Liver (tissue), 9 donors: Measurements from ENCODE around the gene CCL16. TPM values are rescaled to one million over a fixed set of nuclear protein-coding genes. Genes with fewer than 3 reads are reported as not detected.

ENCODE experiments used
- DNase-seq: peaks from one replicate; pipeline ENCODE4 v3.0.0-alpha.2; 2017; ENCODE audit warnings: low spot score
- H3K27ac ChIP-seq, 2 donors: one replicate each; pipeline ENCODE4 v1.7.0; 2013; ENCODE audit warnings: inconsistent platforms in 2 of 2, low read length in 2 of 2, control low read depth in 1 of 2, low read depth in 1 of 2, mild to moderate bottlenecking in 1 of 2
- H3K27me3 ChIP-seq, 4 donors: one replicate each; pipeline versions ENCODE4 v1.6.1 to v1.7.0; 2013; ENCODE audit warnings: low read length in 3 of 4, inconsistent platforms in 1 of 4, mild to moderate bottlenecking in 1 of 4, moderate library complexity in 1 of 4; ENCODE audit not compliant: control insufficient read depth in 4 of 4, insufficient read depth in 4 of 4
- H3K36me3 ChIP-seq, 4 donors: one replicate each; pipeline versions ENCODE4 v1.6.1 to v1.7.0; 2013; ENCODE audit warnings: low read length in 3 of 4, mild to moderate bottlenecking in 3 of 4, low read depth in 1 of 4, moderate library complexity in 1 of 4; ENCODE audit not compliant: control insufficient read depth in 4 of 4, insufficient read depth in 3 of 4
- H3K4me1 ChIP-seq, 4 donors: one replicate each; pipeline versions ENCODE4 v1.6.1 to v1.7.0; 2013; ENCODE audit warnings: low read length in 3 of 4, mild to moderate bottlenecking in 3 of 4, moderate library complexity in 1 of 4; ENCODE audit not compliant: control insufficient read depth in 4 of 4, insufficient read depth in 4 of 4
- H3K4me3 ChIP-seq, 3 donors: one replicate each; pipeline versions ENCODE4 v1.6.1 to v1.7.0; 2013; ENCODE audit warnings: low read length in 3 of 3, control low read depth in 1 of 3, low read depth in 1 of 3, mild to moderate bottlenecking in 1 of 3
- H3K9ac ChIP-seq, 2 donors: one replicate each; pipeline ENCODE4 v1.7.0; 2013; ENCODE audit warnings: low read length in 2 of 2, mild to moderate bottlenecking in 2 of 2, moderate library complexity in 2 of 2, control low read depth in 1 of 2, low read depth in 1 of 2
- H3K9me3 ChIP-seq, 4 donors: one replicate each; pipeline versions ENCODE4 v1.6.1 to v1.7.0; 2013; ENCODE audit warnings: low read length in 3 of 4; ENCODE audit not compliant: control insufficient read depth in 4 of 4
- EGR1 ChIP-seq, 2 donors: IDR thresholded peaks; 2 replicates each; pipeline ENCODE4 v1.6.1; 2016 to 2018; ENCODE audit warnings: antibody characterized with exemption in 2 of 2, low read depth in 2 of 2
- FOXA2 ChIP-seq: IDR thresholded peaks from 2 replicates; pipeline ENCODE4 v1.6.1; 2016; ENCODE audit warnings: antibody characterized with exemption
- GABPA ChIP-seq, 2 donors: IDR thresholded peaks in 1 of 2; conservative IDR thresholded peaks in 1 of 2; 2 replicates each; pipeline ENCODE4 v1.6.1; 2016; ENCODE audit warnings: antibody characterized with exemption in 2 of 2, mild to moderate bottlenecking in 1 of 2, moderate library complexity in 1 of 2
- HNF4A ChIP-seq, 2 donors: conservative IDR thresholded peaks; 2 replicates each; pipeline ENCODE4 v1.6.1; 2016; ENCODE audit warnings: antibody characterized with exemption in 2 of 2, mild to moderate bottlenecking in 2 of 2
- JUND ChIP-seq, 2 donors: IDR thresholded peaks; 2 replicates each; pipeline ENCODE4 v1.6.1; 2016; ENCODE audit warnings: antibody characterized with exemption in 2 of 2
- NR2F2 ChIP-seq: IDR thresholded peaks from 2 replicates; pipeline ENCODE4 v1.6.1; 2016; ENCODE audit warnings: antibody characterized with exemption
- RAD21 ChIP-seq, 2 donors: IDR thresholded peaks; 2 replicates each; pipeline ENCODE4 v1.6.1; 2016; ENCODE audit warnings: antibody characterized with exemption in 2 of 2, mild to moderate bottlenecking in 2 of 2
- RXRA ChIP-seq, 2 donors: IDR thresholded peaks; 2 replicates each; pipeline ENCODE4 v1.6.1; 2017 to 2018; ENCODE audit warnings: antibody characterized with exemption in 2 of 2, mild to moderate bottlenecking in 1 of 2
- SP1 ChIP-seq: IDR thresholded peaks from 2 replicates; pipeline ENCODE4 v1.6.1; 2018; ENCODE audit warnings: antibody characterized with exemption, mild to moderate bottlenecking
- TAF1 ChIP-seq: conservative IDR thresholded peaks from 2 replicates; pipeline ENCODE4 v1.6.1; 2016; ENCODE audit warnings: antibody characterized with exemption, mild to moderate bottlenecking
- YY1 ChIP-seq: IDR thresholded peaks from 2 replicates; pipeline ENCODE4 v1.6.1; 2016; ENCODE audit warnings: antibody characterized with exemption, mild to moderate bottlenecking
- WGBS: extraction: QIAGEN DNeasy Blood & Tissue Kit; methylation state at CpG from one replicate; pipeline ENCODE4 v1.1.7; 2013; 5-methylcytosine and 5-hydroxymethylcytosine counted together
- polyA plus RNA-seq, 2 donors: library from polyadenylated mRNA; stranded (reverse) in 1 of 2; unstranded in 1 of 2; fragments of 200-250 nt in 1 of 2; fragments of >200 nt in 1 of 2; fragmentation: Nextera tagmentation in 1 of 2; extraction: Ambion mirVana in 1 of 2; gene quantifications; one replicate each; pipeline versions ENCODE4 v1.2.1 to v1.2.3, GENCODE V29; 2013 to 2015
- total RNA-seq, 2 donors: library from RNA; depleted of rRNA; stranded (reverse); fragments of >200 nt; gene quantifications; one replicate each; pipeline ENCODE4 v1.2.3, GENCODE V29; 2014
- TF ChIP-seq, protein P1 (sequence below): IDR thresholded peaks from 2 replicates; pipeline ENCODE4 v1.6.1; 2016; ENCODE audit warnings: antibody characterized with exemption, mild to moderate bottlenecking
- TF ChIP-seq, protein P2 (sequence below): IDR thresholded peaks from 2 replicates; pipeline ENCODE4 v1.6.1; 2016; ENCODE audit warnings: antibody characterized with exemption
- TF ChIP-seq, protein P3 (sequence below): fragments of 150-350 bp; IDR thresholded peaks from 2 replicates; pipeline ENCODE4 v1.5.1; 2017; ENCODE audit warnings: improper control_type of control experiment, low read depth, low read length; ENCODE audit not compliant: missing input control
- donor health status: healthy.
- donor health status: healthy.
- donor health status: healthy.
- donor health status: healthy.
- donor health status: healthy.

Gene CCL16
- total and polyA plus RNA-seq, 4 donors, result 0.65 to 22.3 (median 14.9) TPM

DNA sequence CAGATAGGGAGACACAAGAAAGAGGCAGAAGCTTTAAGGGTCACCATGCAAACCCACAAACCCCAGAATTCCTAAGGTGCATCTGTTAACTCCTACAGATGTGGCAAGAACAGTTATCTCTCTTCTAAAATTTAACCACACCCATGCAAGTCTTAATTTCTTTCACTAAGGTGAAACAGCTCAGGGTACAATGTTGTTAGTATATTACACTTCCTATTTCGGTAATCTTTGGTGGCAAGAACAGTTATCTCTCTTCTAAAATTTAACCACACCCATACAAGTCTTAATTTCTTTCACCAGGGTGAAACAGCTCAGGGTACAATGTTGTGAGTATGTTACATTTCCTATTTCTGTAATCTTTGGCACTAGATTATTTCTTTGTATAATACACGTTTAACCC is 29.9 kb upstream of the CCL16 start:
- no peak overlapping the region for H3K27ac ChIP-seq
- H3K27me3 ChIP-seq, result no peaks in the 10 kb centered on the region
- TF ChIP-seq SP1 (no peak), EGR1 (IDR thresholded peaks at IDR 0.05; ENCODE audit: low read depth in 2 of 2) (no peak), RXRA (IDR thresholded peaks at IDR 0.05) (no peak), GABPA (IDR thresholded peaks at IDR 0.05 in 1 of 2, conservative IDR thresholded peaks at IDR 0.05 in 1 of 2) (no peak), NR2F2 (no peak)
- TF ChIP-seq, protein P1, sequence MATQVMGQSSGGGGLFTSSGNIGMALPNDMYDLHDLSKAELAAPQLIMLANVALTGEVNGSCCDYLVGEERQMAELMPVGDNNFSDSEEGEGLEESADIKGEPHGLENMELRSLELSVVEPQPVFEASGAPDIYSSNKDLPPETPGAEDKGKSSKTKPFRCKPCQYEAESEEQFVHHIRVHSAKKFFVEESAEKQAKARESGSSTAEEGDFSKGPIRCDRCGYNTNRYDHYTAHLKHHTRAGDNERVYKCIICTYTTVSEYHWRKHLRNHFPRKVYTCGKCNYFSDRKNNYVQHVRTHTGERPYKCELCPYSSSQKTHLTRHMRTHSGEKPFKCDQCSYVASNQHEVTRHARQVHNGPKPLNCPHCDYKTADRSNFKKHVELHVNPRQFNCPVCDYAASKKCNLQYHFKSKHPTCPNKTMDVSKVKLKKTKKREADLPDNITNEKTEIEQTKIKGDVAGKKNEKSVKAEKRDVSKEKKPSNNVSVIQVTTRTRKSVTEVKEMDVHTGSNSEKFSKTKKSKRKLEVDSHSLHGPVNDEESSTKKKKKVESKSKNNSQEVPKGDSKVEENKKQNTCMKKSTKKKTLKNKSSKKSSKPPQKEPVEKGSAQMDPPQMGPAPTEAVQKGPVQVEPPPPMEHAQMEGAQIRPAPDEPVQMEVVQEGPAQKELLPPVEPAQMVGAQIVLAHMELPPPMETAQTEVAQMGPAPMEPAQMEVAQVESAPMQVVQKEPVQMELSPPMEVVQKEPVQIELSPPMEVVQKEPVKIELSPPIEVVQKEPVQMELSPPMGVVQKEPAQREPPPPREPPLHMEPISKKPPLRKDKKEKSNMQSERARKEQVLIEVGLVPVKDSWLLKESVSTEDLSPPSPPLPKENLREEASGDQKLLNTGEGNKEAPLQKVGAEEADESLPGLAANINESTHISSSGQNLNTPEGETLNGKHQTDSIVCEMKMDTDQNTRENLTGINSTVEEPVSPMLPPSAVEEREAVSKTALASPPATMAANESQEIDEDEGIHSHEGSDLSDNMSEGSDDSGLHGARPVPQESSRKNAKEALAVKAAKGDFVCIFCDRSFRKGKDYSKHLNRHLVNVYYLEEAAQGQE, result no peak
- no peak for DNase-seq
- WGBS, result 89% methylated on average over 2 of the region's 2 CpGs
- no peak overlapping the region for H3K9ac ChIP-seq
- H3K4me1 ChIP-seq, result peaks cover 0 to 6% (median 5%) of the 10 kb centered on the region in 4 donors
- H3K9me3 ChIP-seq, result peaks cover 0 to 4% (median 0%) of the 10 kb centered on the region in 4 donors
- no peak overlapping the region for H3K4me3 ChIP-seq
- peaks cover 0 to 14% (median 8%) of the 10 kb centered on the region in 4 donors for H3K36me3 ChIP-seq

DNA sequence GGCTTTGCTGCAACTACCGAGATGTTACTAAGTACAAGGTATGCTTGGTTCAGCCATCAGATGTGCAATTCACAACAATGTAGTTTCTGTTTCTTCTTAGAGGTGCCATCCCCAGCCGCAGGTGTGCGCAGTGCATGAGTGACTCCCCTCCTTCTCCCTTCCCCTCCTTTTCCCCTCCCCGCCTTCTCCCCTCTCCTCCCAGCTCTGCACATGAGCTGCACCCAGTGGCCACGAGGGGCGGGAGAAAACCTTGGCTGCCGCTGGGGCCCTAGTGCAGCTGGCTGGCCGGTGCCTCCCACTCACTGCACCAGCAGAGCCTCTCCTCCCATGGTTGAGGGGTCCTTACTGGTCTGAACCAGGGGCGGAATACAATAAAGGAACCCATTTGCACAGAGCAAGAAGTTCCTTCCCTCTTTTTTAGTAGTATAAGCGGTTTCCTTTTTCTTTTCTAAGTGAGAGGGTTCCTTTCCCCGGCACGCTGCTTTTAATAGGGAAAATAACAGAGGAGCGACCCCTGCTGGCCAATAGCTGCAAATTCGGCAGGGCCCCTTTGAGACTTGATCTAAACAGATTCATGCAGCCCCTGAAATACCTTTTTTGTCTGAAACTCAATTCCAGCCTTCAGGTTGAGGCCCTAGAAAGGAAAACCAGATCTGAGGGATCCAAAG is 27.8 kb upstream of the CCL16 start:
- no peaks in the 10 kb centered on the region for H3K27me3 ChIP-seq
- H3K27ac ChIP-seq, result no peak overlapping the region
- H3K4me3 ChIP-seq, result no peak overlapping the region
- TF ChIP-seq JUND (IDR thresholded peaks at IDR 0.05) (no peak), RAD21 (IDR thresholded peaks at IDR 0.05) (peak; percentile 59 to 72), YY1 (no peak), FOXA2 (no peak), TAF1 (no peak), GABPA (IDR thresholded peaks at IDR 0.05 in 1 of 2, conservative IDR thresholded peaks at IDR 0.05 in 1 of 2) (no peak), SP1 (no peak), HNF4A (conservative IDR thresholded peaks at IDR 0.05) (no peak)
- TF ChIP-seq, protein P2, sequence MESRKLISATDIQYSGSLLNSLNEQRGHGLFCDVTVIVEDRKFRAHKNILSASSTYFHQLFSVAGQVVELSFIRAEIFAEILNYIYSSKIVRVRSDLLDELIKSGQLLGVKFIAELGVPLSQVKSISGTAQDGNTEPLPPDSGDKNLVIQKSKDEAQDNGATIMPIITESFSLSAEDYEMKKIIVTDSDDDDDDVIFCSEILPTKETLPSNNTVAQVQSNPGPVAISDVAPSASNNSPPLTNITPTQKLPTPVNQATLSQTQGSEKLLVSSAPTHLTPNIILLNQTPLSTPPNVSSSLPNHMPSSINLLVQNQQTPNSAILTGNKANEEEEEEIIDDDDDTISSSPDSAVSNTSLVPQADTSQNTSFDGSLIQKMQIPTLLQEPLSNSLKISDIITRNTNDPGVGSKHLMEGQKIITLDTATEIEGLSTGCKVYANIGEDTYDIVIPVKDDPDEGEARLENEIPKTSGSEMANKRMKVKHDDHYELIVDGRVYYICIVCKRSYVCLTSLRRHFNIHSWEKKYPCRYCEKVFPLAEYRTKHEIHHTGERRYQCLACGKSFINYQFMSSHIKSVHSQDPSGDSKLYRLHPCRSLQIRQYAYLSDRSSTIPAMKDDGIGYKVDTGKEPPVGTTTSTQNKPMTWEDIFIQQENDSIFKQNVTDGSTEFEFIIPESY, result no peak
- TF ChIP-seq, protein P3, sequence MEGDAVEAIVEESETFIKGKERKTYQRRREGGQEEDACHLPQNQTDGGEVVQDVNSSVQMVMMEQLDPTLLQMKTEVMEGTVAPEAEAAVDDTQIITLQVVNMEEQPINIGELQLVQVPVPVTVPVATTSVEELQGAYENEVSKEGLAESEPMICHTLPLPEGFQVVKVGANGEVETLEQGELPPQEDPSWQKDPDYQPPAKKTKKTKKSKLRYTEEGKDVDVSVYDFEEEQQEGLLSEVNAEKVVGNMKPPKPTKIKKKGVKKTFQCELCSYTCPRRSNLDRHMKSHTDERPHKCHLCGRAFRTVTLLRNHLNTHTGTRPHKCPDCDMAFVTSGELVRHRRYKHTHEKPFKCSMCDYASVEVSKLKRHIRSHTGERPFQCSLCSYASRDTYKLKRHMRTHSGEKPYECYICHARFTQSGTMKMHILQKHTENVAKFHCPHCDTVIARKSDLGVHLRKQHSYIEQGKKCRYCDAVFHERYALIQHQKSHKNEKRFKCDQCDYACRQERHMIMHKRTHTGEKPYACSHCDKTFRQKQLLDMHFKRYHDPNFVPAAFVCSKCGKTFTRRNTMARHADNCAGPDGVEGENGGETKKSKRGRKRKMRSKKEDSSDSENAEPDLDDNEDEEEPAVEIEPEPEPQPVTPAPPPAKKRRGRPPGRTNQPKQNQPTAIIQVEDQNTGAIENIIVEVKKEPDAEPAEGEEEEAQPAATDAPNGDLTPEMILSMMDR, result peak; percentile 46
- H3K9ac ChIP-seq, result no peak overlapping the region
- H3K9me3 ChIP-seq, result peaks cover 0 to 4% (median 0%) of the 10 kb centered on the region in 4 donors
- peaks cover 0 to 14% (median 8%) of the 10 kb centered on the region in 4 donors for H3K36me3 ChIP-seq
- 91% methylated on average over 14 of the region's 14 CpGs for WGBS
- peaks cover 6 to 19% (median 12%) of the 10 kb centered on the region in 4 donors for H3K4me1 ChIP-seq
- DNase-seq, result peak; percentile 33
